Stimulated activated CD4-positive, alpha-beta T cell treated with anti-CD3 and anti-CD28 coated beads, Interleukin-1b, Interleukin-23, amount 100 ng/mL, for 1 hour (primary cell): ENCODE measurements around the gene MAP4K4.
A peak's percentile ranks its signal among the peaks of the same experiment; 100 is the strongest.

Experiments
- DNase-seq, 2 donors: peaks; one replicate each; pipeline ENCODE4 v3.0.0-alpha.2; 2020; ENCODE audit warnings: low read depth in 2 of 2

MAP4K4 gene

GRCh38 chr2:101812226-101812625 is 114.7 kb downstream of the MAP4K4 start:
- DNase-seq, result no peak

GRCh38 chr2:101814752-101815151 is 117.2 kb downstream of the MAP4K4 start:
- no peak for DNase-seq

- no peak for DNase-seq
These were observed 117.6 kb downstream of the MAP4K4 start for GRCh38 chr2:101815154-101815553.

- DNase-seq, result no peak
These were observed 118.4 kb downstream of the MAP4K4 start for GRCh38 chr2:101815739-101816391.

GRCh38 chr2:101816598-101816997 is 119.1 kb downstream of the MAP4K4 start:
- no peak for DNase-seq

GRCh38 chr2:101817481-101817880 is 120.0 kb downstream of the MAP4K4 start:
- DNase-seq, result no peak

- no peak for DNase-seq
These were observed 121.3 kb downstream of the MAP4K4 start for GRCh38 chr2:101818531-101819451.

GRCh38 chr2:101820519-101820918 is 123.0 kb downstream of the MAP4K4 start:
- DNase-seq, result no peak

GRCh38 chr2:101821059-101821805 is 123.7 kb downstream of the MAP4K4 start:
- no peak for DNase-seq

GRCh38 chr2:101821828-101822458 is 124.4 kb downstream of the MAP4K4 start:
- no peak for DNase-seq

GRCh38 chr2:101823347-101823791 is 125.9 kb downstream of the MAP4K4 start:
- DNase-seq, result peak; percentile 30 to 32

GRCh38 chr2:101823859-101824258 is 126.4 kb downstream of the MAP4K4 start:
- DNase-seq, result no peak

- no peak for DNase-seq
These were observed 129.2 kb downstream of the MAP4K4 start for GRCh38 chr2:101826716-101827115.

- DNase-seq, result no peak
These were observed 129.7 kb downstream of the MAP4K4 start for GRCh38 chr2:101827246-101827645.

GRCh38 chr2:101828257-101828656 is 130.8 kb downstream of the MAP4K4 start:
- no peak for DNase-seq

GRCh38 chr2:101828673-101829334 is 131.3 kb downstream of the MAP4K4 start:
- no peak for DNase-seq

- DNase-seq, result no peak
These were observed 131.9 kb downstream of the MAP4K4 start for GRCh38 chr2:101829429-101829828.

GRCh38 chr2:101830146-101830545 is 132.6 kb downstream of the MAP4K4 start:
- no peak for DNase-seq

- DNase-seq, result no peak
These were observed 133.0 kb downstream of the MAP4K4 start for GRCh38 chr2:101830555-101830954.

- DNase-seq, result peak; percentile 18 to 40
These were observed 133.9 kb downstream of the MAP4K4 start for GRCh38 chr2:101831351-101831865.

GRCh38 chr2:101832114-101832513 is 134.6 kb downstream of the MAP4K4 start:
- DNase-seq, result no peak
